ENCODE measurements around the gene ZNF215.

The ZNF215 gene

DNA sequence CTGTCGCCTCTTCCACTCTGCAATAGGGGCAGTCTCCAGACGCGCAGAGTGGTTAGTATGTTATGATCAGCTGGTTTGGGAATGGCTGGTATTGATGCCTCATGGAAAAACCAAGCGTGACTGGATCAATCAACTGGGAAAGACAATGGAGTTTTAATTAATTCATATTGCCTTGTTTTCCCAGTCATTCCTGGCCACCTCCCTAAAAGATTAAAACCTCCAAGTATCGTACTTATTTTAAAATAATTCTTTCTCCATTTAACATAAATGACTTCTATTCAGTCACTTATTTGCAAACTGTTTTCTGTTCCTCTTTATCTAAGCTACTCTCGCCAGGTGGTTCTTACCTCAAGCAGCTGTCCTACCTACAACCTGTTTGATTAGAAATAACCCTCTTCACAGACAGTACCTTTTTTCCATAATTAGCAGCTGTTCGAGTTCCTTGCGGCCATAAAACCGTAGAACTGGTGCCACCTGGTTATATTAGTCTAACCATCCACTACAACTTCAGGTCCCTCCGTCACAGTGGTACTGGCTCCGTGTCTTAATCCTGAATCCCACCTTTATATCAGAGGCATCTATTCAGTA, 898 bp downstream of the ZNF215 start:
- no peak for TF ChIP-seq EZH2 (IDR thresholded peaks at IDR 0.05; ENCODE audit: borderline replicate concordance, low read length)
- TF ChIP-seq CTCF (IDR thresholded peaks at IDR 0.05; ENCODE audit: low read length) = no peak
- Histone ChIP-seq H3K9ac (ENCODE audit: low read length) (peak overlapping the region; percentile 85), H3K4me2 (ENCODE audit: low read length) (peak overlapping the region; percentile 94), H3K4me1 (ENCODE audit: insufficient read depth, low read length, severe bottlenecking) (peaks cover 34% of the 10 kb centered on the region), H3K36me3 (ENCODE audit: insufficient read depth, low read length) (peaks cover 37% of the 10 kb centered on the region), H3K27me3 (ENCODE audit: insufficient read depth, low read length) (no peaks in the 10 kb centered on the region), H4K20me1 (ENCODE audit: insufficient read depth, low read length) (no peaks in the 10 kb centered on the region), H3K9me2 (ENCODE audit: low read depth, low read length) (no peaks in the 10 kb centered on the region), H3K4me3 (ENCODE audit: low read depth, low read length, poor library complexity, severe bottlenecking) (peak overlapping the region; percentile 92), H3F3A (ENCODE audit: insufficient read depth, low read length) (no peaks in the 10 kb centered on the region), H3K27ac (ENCODE audit: low read depth, low read length, poor library complexity, severe bottlenecking) (peak overlapping the region; percentile 80), H3K79me2 (ENCODE audit: insufficient read depth, low read length) (peaks cover 7% of the 10 kb centered on the region; the same call in 1 of the 2 replicates), H3K9me3 (ENCODE audit: low read length) (no peaks in the 10 kb centered on the region), H2AFZ (ENCODE audit: low read length) (no peak overlapping the region)

GRCh38 chr11:6928916-6929315, 2.7 kb downstream of the ZNF215 start:
- no peak overlapping the region for H2AFZ ChIP-seq (ENCODE audit: low read length)
- H4K20me1 ChIP-seq (ENCODE audit: insufficient read depth, low read length) = no peaks in the 10 kb centered on the region
- peak overlapping the region; percentile 94 for H3K4me2 ChIP-seq (ENCODE audit: low read length)
- no peaks in the 10 kb centered on the region for H3F3A ChIP-seq (ENCODE audit: insufficient read depth, low read length)
- H3K4me1 ChIP-seq (ENCODE audit: insufficient read depth, low read length, severe bottlenecking) = peaks cover 34% of the 10 kb centered on the region
- H3K9me2 ChIP-seq (ENCODE audit: low read depth, low read length) = no peaks in the 10 kb centered on the region
- H3K27me3 ChIP-seq (ENCODE audit: insufficient read depth, low read length) = no peaks in the 10 kb centered on the region
- peaks cover 54% of the 10 kb centered on the region for H3K36me3 ChIP-seq (ENCODE audit: insufficient read depth, low read length)
- H3K27ac ChIP-seq (ENCODE audit: low read depth, low read length, poor library complexity, severe bottlenecking) = peak overlapping the region; percentile 80
- peaks cover 7% of the 10 kb centered on the region; the same call in 1 of the 2 replicates for H3K79me2 ChIP-seq (ENCODE audit: insufficient read depth, low read length)
- peak overlapping the region; percentile 92 for H3K4me3 ChIP-seq (ENCODE audit: low read depth, low read length, poor library complexity, severe bottlenecking)
- TF ChIP-seq EZH2 (IDR thresholded peaks at IDR 0.05; ENCODE audit: borderline replicate concordance, low read length) = no peak
- no peak for TF ChIP-seq CTCF (IDR thresholded peaks at IDR 0.05; ENCODE audit: low read length)
- H3K9me3 ChIP-seq (ENCODE audit: low read length) = no peaks in the 10 kb centered on the region
- no peak overlapping the region for H3K9ac ChIP-seq (ENCODE audit: low read length)

- peaks cover 7% of the 10 kb centered on the region; the same call in 1 of the 2 replicates for H3K79me2 ChIP-seq (ENCODE audit: insufficient read depth, low read length)
- no peaks in the 10 kb centered on the region for H3F3A ChIP-seq (ENCODE audit: insufficient read depth, low read length)
Observed at GRCh38 chr11:6931146-6931713, 5.0 kb downstream of the ZNF215 start.

More at GRCh38 chr11:6931146-6931713, 5.0 kb downstream of the ZNF215 start:
- Histone ChIP-seq H3K27ac (ENCODE audit: low read depth, low read length, poor library complexity, severe bottlenecking) (no peak overlapping the region), H4K20me1 (ENCODE audit: insufficient read depth, low read length) (no peaks in the 10 kb centered on the region), H3K9ac (ENCODE audit: low read length) (no peak overlapping the region), H3K36me3 (ENCODE audit: insufficient read depth, low read length) (peaks cover 76% of the 10 kb centered on the region), H3K4me3 (ENCODE audit: low read depth, low read length, poor library complexity, severe bottlenecking) (no peak overlapping the region), H2AFZ (ENCODE audit: low read length) (no peak overlapping the region), H3K9me3 (ENCODE audit: low read length) (no peaks in the 10 kb centered on the region), H3K4me2 (ENCODE audit: low read length) (no peak overlapping the region), H3K27me3 (ENCODE audit: insufficient read depth, low read length) (no peaks in the 10 kb centered on the region), H3K4me1 (ENCODE audit: insufficient read depth, low read length, severe bottlenecking) (peaks cover 26% of the 10 kb centered on the region), H3K9me2 (ENCODE audit: low read depth, low read length) (no peaks in the 10 kb centered on the region)
- TF ChIP-seq EZH2 (IDR thresholded peaks at IDR 0.05; ENCODE audit: borderline replicate concordance, low read length) (no peak), CTCF (IDR thresholded peaks at IDR 0.05; ENCODE audit: low read length) (no peak)

All from OCI-LY1 (cell line).